NCI-H510A treated with DMSO at 0.1 percent for 48 hours (cell line): ENCODE results near the gene CKM.
"Not testable (repeated sequence)": the region's sequence is repeated elsewhere in the genome, so short reads cannot be mapped to it uniquely, and the experiment has no call there.

Source experiments
- DNase-seq: peaks from one replicate; lab custom pipeline; 2025; lab: John Stamatoyannopoulos, UW

Gene CKM

DNA sequence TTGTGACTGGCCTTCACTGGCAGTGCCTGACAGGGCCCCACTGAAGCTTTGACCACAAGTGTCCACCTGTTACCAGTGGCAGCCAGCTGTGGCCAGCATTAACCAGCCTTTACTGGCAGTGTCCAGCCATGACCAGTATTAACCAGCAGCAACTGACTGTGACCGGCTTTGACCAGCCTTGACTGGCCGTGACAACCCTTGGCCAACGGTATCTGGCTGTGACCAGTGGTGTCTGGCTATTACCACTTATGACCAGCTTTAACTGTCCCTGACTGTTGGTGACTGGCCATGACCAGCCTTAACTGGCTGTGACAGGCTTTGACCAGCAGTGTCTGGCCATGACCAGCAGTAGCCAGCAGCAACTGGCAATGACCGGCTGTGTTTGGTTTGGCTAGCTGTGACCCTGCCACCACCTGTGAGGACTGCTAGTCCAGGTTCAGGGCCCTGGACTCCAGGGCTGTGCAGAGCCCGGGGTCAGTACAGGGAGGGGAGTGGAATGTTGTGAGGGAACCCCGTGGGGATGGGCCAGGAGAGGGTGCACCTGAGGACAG is 32.2 kb downstream of the CKM start:
- no peak for DNase-seq

DNA sequence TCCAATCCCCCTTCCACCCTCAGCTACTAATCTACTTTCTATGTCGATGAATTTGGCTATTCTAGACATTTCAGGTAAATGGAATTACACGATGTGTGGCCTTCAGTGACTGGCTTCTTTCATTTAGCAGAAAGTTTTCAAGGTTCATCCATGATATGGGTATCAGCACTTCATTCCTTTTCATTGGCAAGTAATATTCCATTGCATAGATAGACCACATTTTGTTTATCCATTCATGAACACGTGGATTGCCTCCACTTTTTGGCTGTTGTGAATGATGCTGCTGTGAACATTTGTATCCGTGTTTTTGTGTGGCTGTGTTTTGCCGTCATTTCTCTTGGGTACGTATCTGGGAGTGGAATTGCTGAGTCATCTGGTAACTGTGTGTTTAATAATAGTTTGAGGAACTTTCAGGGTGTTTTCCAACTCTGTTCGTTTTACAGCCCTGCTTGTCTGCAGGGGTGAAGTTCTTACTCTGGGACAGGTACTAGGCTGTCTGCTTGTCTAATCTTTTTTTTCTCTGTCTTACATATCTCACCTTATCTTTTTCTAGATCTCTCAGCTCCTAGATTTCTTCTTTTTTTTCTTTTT is 39.1 kb downstream of the CKM start:
- no peak for DNase-seq

DNA sequence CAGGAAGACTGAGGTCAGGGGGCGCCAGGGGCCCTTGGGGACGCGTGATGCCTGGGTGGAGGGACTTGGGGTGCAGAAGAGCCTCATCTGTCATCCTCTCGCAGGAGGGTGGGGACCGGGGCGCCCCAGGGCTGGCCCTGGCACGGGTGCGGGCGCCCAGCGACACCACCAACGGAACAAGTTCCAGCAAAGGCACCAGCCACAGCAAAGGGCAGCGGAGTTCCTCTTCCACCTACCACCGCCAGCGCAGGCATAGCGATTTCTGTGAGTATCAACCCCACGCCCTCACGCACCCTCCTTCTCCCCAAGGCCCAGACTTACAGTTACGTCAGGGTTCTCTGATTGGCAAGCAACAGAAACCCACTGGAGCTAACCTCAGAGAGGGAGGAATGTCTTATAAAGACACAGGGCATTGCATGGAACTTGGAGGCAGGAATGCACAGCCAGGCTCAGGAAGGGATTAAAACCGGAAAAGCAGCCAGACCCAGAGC is 42.2 kb downstream of the CKM start:
- no peak for DNase-seq

DNA sequence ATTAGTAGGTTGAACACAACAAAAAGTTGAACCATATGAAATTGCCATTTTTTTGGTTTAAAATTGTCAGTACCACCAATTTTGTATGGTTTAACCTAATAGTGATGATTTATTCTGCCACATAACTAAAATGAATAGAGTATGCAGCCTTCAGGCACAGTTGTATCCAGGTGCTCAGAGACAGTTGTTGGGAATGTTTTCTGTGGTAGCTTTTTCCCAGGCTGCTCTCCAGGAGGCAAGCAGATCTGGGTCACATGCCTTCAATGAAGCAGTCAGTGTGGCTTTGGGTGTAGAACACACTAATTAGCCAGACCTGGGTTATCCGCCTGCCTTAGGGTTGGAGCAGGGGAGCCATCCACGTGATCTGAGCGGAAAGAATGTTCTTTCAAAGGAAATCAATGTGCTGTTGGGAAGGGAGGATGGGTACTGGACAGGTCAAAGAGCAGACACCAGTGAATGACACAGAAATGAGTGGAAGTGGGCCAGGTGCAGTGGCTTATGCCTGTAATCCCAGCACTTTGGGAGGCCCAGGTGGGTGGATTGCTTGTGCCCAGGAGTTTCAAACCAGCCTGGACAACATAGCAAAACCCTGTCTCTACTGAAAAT is 43.0 kb downstream of the CKM start:
- DNase-seq, result no peak

DNA sequence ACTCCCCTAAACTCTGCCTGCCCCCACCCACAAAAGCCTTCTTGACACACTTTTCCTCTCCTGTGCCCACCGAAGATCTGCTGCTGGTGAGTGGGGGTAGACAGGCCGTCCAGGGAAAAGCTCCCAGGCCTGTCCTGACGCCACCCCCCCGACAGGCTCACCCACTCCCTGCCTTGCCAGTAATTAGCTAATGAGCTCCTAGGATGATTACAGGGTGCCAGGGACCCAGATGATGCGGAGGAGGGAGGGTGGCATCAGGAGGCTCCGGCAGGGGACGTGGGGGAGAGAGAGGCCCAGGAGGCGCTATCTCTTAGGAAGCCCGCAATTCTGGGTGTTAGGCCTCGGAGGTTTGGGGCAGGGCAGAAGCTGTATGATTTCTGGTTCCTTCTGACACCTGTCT is 44.6 kb downstream of the CKM start:
- DNase-seq, result no peak

DNA sequence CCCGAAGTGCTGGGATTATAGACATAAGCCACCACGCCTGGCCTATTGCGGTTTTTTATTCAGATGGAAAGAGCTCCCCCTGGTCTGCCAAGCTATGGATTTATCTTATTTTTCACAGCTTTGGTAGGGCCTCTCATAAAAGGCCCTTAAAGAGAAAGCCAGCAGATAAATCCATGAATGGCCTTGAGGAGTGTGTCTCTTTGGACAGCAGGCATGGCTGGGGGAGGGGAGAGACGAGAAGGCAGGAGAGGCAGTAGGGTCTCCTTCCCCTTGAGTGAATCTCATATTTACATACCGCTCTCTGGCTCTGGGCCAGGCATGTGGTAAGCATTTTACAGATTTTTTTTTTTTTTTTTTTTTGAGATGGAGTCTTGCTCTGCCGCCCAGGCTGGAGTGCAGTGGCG is 46.4 kb downstream of the CKM start:
- DNase-seq, result peak; percentile 43

DNA sequence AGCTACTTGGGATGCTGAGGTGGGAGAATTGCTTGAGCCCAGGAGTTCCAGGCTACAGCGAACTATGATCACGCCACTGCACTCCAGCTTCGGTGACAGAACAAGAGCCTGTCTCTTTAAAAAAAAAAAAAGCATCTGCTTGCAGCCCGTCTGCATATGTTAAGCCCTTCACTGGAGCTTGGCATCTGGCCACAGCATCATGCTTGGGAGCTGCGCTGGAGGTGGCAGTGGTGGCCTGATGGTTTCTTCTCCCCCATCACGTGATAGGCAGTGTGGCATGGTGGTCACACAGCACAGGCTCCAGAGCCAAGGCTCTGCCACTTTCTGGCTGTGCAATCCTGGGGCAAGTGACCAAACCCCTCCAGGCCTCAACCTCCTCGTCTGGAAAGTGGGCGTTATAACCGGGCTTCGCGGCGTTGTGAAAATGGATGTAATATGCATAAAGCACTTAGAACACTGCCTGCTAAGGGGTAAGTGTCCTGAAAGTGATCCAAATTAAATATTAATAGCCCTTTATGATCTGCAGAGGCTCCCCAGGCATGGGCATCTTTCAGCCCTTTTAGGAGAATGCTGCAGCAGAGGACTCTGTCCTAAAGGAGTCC is 47.2 kb downstream of the CKM start:
- DNase-seq, result peak; percentile 46

DNA sequence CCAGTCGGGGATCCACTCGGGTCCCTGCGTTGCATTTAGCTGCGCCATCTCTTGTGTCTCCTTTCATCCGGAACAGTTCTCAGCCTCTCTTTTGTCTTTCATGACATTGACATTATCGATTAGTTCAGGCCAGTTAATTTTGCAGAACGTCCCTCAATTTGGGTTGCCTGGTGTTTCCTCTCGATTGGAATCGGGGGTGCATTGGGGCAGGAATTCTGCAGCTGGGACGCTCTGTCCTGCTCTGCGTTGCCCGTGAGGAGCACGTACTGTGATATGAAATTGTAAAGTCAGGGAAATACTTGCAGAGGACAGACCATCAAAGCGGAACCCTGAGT is 49.2 kb downstream of the CKM start:
- DNase-seq, result no peak

DNA sequence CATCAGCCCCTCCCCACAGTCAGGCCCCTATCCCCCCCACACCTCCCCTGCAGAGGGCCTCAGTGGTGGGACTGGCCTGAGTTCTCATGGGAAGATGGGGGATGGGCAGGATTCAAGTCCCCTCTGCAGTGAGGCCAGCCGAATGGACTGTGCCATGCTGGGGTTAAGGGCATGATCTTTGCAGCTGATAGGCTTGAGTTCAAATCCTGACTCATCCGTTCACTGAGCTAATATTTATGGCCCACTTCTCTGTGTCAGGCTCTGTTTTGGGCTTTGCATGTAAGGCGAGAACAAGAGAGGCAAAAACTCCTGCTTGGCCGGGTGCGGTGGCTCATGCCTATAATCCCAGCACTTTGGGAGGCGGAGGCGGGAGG is 51.0 kb downstream of the CKM start:
- no peak for DNase-seq

DNA sequence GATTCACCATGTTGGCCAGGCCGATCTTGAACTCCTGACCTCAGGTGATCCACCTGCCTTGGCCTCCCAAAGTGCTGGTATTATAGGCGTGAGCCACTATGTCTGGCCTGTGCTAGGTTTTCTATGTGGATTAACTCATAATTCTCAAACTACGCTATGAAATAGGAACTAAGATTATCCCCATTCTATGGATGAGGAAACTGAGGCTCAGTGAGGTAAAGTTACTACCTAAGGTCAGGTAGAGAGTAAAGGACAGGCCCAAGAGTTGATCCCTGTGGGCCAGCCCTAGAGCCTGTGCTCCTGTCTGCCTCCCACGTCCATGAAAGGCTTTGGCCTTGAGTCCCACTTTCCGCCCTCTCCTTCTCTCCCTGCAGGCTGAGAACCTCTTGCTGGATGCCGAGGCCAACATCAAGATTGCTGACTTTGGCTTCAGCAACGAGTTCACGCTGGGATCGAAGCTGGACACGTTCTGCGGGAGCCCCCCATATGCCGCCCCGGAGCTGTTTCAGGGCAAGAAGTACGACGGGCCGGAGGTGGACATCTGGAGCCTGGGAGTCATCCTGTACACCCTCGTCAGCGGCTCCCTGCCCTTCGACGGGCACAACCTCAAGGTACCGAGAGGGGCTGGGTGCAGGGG is 51.5 kb downstream of the CKM start:
- DNase-seq, result no peak

DNA sequence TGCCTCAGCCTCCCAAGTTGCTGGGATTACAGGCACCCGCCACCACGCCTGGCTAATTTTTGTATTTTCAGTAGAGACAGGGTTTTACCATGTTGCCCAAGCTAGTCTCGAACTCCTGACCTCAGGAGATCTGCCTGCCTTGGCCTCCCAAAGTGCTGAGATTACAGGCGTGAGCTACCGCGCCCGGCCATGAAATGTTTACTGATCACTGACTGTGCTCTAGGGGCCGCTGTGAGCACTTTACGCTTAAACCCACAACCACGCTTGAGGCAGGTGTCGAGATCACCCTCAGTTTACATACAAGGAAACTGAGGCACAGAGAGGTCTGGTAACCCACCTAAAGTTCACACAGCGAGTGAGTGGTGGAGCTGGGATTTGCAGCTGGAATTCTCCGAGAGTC is 52.7 kb downstream of the CKM start:
- not testable (repeated sequence) for DNase-seq

DNA sequence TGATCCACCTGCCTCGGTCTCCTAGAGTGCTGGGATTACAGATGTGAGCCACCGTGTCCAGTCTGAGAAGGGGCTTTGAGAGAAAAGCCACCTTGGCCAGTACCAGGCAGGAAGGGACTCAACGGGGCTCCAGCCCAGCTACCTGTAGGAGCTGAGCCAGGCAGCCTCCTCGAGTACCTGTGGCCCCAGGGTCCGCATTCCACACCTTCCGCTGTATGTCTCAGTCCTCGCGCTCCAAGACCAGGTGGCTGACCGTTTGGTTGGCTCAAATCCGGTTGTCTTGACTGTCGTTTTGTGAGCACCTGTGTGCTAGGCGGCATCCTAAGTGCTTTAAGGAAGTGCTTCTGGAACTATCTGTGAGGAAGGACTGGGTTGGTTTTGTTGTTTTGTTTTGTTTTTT is 55.4 kb downstream of the CKM start:
- DNase-seq, result no peak

DNA sequence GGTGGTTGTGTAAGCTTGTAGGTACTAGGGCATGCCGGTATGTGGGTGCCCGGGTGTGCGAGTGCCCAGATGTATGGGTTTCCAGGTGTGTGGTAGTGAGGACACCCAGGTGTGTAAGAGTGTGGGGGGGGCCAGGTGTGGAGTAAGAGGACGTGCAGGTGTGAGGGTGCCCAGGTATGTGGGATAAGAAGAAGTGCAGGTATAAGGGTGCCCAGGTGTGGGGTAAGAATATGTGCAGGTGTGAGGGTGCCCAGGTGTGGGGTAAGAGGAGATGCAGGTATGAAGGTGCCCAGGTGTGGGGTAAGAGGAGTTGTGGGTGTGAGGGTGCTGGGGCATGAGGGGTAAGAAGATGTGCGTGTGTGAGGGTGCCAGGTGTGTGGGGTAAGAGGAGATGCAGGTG is 57.3 kb downstream of the CKM start:
- no peak for DNase-seq

DNA sequence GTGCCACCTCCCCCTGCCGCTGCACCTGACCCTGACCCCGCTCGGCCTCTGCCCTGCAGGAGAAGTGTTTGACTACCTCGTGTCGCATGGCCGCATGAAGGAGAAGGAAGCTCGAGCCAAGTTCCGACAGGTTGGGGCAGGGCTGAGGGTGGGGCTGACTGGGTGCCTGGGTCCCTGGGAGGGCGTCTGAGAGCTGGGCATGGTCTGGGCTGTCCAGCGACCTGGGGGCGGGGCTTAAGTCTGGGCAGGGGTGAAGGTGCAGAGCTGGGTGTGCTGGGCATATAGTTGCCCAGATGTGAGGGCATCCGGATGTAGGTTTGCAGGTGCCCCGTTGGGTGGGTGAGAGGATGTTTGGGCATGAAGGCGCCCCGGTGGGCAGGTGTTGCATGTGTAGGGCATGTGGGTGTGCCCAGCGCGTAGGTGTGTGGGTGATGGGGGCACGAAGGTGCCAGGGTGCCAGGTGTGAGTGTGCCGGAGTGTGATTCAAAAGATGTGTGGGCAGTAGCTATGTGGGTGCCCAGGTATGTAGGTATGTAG is 57.8 kb downstream of the CKM start:
- DNase-seq, result no peak

DNA sequence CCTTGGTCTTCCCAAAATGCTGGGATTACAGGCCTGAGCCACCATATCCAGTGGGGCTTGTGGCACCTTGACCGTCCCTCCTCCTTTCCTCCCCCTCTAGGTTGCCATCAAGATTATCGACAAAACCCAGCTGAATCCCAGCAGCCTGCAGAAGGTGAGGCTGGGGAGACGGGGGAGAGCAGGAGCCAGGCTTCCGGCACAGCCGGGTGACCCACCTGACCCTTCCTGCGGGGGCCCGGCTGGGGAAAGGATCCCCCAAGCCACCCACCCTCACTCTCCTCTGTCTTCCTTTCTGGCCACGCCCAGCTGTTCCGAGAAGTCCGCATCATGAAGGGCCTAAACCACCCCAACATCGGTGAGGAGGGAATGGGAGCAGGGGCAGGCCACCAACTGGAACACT is 59.7 kb downstream of the CKM start:
- no peak for DNase-seq

DNA sequence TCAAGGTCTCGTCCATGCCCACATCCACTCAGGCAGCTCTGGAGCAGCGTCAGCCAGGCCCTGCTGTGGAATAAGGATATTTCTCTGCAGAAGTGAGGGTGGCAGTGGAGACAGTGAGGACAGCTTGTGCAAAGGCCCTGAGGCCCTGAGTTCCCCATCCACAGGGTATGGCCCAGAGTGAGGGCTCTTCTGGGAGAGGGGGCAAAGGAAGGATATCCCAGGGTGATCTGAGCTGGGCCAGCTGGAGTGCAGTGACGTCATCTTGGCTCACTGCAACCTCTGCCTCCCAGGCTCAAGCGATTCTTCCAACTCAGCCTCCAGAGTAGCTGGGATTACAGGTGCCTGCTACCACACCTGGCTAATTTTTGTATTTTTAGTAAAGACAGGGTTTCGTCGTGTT is 60.1 kb downstream of the CKM start:
- DNase-seq, result no peak

DNA sequence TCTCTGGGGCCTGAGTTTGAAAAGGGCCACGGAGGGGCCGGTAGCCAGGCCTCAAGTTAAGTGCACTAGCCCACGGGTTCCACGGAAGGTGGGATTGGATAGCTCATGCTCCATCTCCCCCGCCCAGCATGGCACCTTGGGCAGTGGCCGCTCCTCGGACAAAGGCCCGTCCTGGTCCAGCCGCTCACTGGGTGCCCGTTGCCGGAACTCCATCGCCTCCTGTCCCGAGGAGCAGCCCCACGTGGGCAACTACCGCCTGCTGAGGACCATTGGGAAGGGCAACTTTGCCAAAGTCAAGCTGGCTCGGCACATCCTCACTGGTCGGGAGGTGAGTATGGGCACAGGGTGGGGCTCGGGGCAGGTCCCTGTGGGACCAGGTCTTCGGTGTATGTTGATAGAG is 63.8 kb downstream of the CKM start:
- DNase-seq, result no peak

DNA sequence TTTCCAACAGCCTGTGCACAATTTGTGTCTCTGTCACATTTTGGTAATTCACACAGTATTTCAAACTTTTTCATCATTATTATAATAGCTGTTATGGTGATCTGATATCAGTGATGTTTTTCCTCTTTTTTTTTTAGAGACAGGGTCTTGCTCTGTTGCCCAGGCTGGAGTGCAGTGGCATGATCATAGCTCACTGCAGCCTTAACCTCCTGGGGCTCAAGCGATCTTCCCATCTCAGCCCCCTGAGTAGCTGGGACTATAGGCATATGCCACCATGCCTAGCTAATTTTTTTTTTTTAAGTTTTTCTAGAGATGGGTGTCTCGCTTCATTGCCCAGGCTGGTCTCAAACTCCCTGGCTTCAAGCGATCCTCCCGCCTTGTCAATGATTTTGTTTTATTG is 65.8 kb downstream of the CKM start:
- no peak for DNase-seq
